HS-27A (cell line): ENCODE data around the gene MBOAT2.
"Not testable (repeated sequence)": the region's sequence is repeated elsewhere in the genome, so short reads cannot be mapped to it uniquely, and the experiment has no call there.

Experiments
- DNase-seq: peaks from one replicate; pipeline ENCODE4 v3.0.0-alpha.2; 2012; ENCODE audit warnings: low read depth, missing footprints

MBOAT2 gene

GRCh38 chr2:9003616-9004337 lies at the start of gene MBOAT2:
MBOAT2 (minus strand) TSS chr2:9003684; CDS start chr2:9003614, 70 bp downstream.
- no peak for DNase-seq

DNA sequence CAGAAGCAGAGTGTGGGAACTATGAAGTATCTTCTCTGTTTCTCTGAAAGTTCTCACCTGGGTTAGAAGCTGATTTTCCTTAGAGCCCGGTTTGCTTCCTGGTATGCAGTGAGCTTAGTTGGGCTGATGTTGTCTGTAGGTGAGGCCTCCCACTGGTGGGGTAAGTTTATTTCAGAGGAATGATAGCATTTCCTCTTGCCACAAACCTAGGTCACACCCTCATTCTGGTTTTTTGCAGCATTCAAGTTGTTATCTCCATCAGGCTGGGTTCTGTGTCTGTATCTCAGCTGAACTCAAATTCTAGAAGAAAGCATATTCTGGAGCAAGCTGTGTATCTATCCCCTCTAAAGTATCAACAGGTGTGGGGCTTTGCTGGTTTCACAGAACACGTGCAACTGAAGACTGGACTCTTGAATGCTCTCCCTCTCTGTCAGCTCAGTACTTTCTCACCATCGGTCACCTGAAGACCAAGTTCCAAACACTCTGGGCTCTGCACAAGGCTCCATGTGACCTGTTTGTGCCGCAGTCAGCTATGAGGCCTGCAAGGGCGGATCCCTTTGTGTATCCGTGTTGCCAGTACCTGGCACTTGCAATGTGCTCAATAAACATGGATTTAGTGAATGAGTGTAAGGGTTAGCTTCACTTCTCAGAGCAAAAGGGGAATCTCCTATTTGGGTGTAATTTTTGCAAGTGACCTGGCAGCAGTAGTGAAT lies 49.5 kb upstream of the MBOAT2 start:
- no peak for DNase-seq

DNA sequence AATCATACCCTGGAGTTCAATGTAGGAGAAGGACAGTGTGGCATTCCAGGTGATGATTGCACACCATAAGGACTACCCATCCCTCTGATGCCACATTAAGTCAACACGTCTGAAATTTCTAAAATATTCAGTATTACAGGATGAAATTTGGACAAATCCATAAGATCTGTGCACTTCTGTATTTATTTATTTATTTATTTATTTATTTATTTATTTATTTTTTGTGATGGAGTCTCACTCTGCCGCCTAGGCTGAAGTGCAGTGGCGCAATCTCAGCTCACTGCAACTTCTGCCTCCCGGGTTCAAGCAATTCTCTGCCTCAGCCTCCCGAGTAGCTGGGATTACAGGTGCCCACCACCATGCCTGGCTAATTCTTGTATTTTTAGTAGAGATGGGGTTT lies 48.0 kb upstream of the MBOAT2 start:
- DNase-seq = not testable (repeated sequence)

GRCh38 chr2:9050122-9050809 lies 46.8 kb upstream of the MBOAT2 start:
- no peak for DNase-seq

DNA sequence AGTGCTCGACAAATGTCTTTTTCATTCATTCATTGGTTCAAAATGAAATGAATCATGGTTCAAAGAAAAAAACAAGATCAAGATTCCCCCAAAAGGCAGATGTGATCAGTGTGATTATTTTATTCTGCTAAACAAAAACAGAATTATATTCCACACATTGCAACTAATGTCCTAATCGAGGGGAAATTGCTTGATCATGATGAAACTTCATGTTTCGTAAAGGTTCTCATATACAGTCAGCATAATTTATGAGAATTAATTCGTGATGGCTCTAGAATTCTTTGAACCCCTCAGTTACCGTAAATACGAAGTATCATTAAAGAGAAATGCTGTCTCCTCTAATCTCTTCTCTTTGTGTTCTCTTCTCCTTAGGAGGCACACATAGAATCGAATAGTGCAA lies 42.1 kb upstream of the MBOAT2 start:
- no peak for DNase-seq

DNA sequence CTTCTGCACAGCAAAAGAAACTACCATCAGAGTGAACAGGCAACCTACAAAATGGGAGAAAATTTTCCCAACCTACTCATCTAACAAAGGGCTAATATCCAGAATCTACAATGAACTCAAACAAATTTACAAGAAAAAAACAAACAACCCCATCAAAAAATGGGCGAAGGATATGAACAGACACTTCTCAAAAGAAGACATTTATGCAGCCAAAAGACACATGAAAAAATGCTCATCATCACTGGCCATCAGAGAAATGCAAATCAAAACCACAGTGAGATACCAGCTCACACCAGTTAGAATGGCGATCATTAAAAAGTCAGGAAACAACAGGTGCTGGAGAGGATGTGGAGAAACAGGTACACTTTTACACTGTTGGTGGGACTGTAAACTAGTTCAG lies 40.0 kb upstream of the MBOAT2 start:
- DNase-seq = not testable (repeated sequence)

DNA sequence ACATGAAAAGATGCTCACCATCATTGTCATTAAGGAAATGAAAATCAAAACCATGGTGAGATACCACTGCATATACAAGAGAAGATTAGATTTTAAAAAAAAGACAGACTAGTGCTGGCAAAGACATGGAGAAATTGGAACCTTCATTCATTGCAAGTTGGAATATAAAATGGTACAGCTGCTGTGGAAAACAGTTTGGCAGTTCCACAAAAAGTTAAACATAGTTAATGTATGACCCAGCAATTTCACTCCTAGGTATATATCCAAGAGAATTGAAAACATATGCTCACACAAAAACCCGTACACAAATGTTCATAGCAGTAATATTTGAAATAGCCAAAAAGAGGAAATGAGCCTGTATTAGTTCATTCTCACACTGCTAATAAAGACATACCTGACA lies 33.7 kb upstream of the MBOAT2 start:
- DNase-seq = no peak

DNA sequence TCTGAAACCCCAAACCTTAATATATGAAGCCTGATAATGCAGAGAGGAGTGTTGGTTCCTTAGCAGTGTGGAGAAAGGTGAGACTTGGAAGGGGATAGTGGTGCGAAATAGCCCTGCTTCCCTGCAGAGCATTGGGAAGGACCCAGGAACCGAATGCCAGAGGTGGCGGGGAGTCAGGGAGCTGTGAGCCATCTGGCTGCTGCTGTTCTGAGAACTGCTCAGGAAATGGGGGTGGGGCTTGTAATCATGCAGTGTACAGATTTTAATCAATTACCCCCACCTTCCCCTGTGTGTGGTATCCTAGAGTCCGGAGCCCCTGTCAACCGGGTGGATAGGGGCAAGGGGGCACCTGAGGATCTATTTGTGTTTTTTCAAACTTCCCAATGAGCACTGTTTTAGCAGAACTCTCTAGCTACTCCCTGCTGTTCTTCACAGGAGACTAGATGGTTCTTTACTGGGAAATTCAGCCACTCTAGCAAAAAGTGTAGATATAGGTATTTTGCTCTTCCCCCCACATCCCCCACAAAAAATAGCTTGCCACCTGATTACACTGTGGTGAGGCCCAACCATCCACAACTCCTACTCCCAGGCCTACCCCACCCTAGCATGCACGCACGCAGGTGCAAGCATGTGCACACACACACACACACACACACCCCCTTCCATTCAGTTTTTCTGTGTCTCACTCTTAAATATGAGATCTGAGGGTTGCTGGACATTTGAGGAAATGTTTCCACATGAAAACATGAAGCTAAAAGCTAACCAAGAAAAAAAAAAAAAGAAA lies 30.1 kb upstream of the MBOAT2 start:
- DNase-seq = no peak

GRCh38 chr2:9032536-9033255 lies 29.2 kb upstream of the MBOAT2 start:
- DNase-seq = no peak

GRCh38 chr2:9032121-9032520 lies 28.6 kb upstream of the MBOAT2 start:
- no peak for DNase-seq

- DNase-seq = no peak
These were observed 27.8 kb upstream of the MBOAT2 start for GRCh38 chr2:9031246-9031645.

DNA sequence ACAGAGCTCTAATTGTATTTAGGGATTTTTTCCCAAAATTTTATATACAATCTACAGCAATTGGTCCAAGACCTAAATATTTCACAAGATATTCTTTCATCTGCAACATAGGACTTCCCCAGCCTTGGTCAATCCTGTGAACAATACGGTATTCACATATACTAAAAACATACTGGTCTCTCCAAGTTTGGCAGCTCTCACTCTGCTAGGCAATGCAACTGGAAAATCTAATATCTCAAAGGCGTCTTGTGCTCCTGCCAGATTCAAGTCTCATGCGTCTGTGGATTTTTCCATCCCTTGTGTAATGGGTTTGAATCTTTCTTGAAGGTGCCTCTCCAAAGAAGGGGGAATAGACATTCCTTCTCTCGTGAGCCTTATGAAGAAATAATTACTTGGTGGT lies 27.4 kb upstream of the MBOAT2 start:
- no peak for DNase-seq

DNA sequence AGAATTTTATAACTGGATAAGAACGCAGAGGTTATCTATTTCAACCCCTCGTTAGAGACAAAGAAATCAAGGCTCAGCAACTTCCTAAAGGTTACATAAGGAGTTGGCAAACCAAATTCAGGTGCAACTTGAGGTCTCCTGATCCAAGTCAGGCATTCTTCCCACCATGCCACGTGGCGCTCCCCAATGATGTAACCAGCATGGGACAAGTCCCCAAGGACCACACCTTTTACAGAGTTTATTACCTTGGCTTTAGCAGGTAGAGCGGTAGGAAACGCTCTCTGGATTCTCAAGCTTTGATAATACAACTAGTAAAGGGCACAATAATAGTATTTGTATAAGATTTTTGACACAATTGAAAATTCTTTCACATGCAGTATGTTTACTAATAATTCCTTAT lies 26.7 kb upstream of the MBOAT2 start:
- DNase-seq = no peak

DNA sequence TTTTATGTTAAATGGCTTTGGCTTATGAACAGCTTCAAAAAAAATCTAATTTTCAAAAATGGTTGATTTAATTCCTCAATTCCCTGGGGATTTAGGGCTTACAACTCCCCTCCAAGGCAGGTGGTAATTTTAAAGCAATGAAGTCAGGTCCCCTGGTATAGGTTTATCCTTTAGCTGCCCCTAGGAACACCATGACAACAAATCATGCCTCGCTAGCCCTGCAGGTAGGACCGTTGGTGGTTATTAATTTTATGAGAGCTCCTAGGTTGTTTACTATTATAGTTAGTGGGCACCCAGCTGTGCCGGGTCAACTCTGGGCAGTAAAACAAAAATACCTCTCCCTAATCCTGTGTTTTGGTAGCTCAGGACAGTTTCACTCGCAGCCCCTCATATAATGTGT lies 26.2 kb upstream of the MBOAT2 start:
- DNase-seq = no peak

DNA sequence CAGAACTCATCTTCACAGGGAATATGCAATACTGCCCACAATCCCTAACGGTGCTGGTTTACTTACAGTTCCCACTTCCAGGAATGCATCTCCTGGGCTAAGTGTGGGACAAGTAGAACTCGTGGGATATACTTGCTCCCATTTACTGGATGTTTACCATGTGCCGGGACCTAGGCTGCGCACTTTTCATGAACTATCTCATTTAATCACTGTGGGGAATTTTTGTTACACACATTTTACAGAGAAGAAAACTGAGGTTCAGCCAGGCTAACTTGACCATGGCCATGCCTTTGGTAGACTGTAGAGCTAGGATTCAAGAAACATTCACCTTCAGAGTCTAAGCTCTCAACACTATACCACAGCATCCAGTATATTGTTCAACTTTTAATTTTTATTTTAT lies 24.4 kb upstream of the MBOAT2 start:
- DNase-seq = no peak

- no peak for DNase-seq
These were observed 22.3 kb upstream of the MBOAT2 start for GRCh38 chr2:9025746-9026145.

GRCh38 chr2:9024575-9024974 lies 21.1 kb upstream of the MBOAT2 start:
- no peak for DNase-seq

DNA sequence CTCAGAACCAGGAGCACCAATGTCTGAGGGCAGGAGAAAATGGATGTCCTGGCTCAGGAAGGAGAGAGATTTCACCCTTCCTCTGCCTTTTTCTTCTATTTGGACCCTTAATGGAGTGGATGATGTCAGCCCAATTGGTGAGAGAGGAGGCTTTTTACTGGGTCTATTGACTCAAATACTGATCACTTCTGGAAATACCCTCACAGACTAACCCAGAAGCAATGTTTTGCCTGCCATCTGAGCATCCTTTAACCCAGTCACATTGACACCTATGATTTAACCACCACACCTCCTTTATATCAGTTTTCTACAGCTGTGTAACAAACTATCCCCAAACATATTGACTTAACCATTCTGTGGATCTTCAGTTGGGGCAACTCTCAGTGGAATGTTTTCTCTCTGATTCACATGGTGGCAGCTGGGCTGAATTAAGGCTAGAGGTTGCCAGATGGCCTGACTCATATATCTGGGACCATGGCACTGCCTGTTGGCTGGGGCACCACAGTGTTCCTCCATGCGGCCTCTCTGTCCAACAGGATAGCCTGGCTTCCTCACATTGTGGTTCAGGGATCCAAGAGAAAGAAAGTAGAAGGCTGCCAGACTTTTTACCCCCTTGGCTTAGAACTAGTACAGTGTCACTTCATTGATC lies 18.2 kb upstream of the MBOAT2 start:
- no peak for DNase-seq

DNA sequence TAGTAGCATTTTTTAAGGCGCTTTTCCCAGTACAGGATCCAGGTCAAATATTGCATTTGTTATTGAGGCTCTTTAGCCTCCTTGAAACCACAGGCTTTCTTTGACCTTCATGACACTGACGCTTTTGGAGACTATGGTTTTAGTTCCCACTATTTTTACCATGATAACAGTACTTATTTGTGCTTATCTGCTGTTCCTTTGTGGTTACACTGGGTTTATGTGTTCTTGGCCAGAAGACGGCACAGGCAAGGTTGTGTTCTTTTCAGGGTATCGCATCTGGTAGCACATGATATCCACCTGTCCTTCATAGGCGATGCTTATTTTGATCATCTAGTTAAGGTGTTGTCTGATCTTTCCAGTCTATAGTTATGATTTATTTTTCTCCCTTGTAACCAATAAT lies 16.8 kb upstream of the MBOAT2 start:
- no peak for DNase-seq

DNA sequence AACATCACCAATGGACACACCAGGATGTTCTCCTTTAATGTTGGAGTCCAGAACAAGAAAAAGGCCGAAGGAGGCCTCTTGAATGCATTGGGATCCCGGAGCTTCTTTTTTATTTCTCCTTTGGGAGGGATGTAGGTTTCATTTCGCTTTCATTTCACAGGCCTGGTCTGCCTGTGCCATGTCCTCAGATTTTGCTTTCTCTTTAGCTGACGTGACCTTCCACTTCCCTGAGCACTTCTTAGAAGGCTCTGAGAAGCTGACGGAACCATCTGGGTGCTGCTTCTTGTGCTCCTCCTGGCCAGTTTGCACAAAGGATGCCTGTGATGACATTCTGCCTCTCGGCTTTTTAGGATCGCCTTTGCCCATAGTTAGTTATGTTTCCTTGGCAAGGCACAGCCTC lies 15.1 kb upstream of the MBOAT2 start:
- DNase-seq = no peak

DNA sequence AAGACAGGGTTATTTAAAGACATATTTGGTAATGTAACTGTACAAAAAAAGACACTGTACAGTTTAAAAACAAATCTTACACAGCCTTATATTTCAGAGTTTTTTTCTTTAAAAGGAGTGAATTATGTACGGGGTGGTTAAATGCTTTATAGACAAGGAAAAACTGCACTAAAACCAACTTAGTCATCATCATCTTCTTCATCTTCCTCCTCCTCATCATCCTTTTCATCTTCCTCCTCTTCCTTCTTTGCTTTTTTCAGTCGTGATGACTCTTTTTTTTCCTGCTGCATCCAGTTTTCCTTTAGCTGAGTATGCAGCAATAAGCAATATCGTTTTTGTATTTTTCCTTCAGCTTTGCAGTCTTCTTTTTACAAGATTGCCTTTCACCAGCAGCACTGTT lies 14.6 kb upstream of the MBOAT2 start:
- DNase-seq = no peak
